HG03025 (cell line): ENCODE measurements around the gene PTGES.

ENCODE experiments used
- ATAC-seq: cut with Tn5 transposase; IDR thresholded peaks from one replicate; pipeline ENCODE4 v1.9.1; 2021; ENCODE audit warnings: mild to moderate bottlenecking, moderate library complexity; ENCODE audit not compliant: unreplicated experiment, low FRiP score

The PTGES gene

GRCh38 chr9:129720865-129721545 is 31.8 kb downstream of the PTGES start:
- no peak for ATAC-seq

- ATAC-seq, result no peak
These were observed 32.5 kb downstream of the PTGES start for GRCh38 chr9:129720181-129720864.

- ATAC-seq, result no peak
These were observed 33.7 kb downstream of the PTGES start for GRCh38 chr9:129719135-129719534.

- ATAC-seq, result no peak
These were observed 34.2 kb downstream of the PTGES start for GRCh38 chr9:129718647-129719046.

GRCh38 chr9:129717991-129718390 is 34.9 kb downstream of the PTGES start:
- no peak for ATAC-seq

- no peak for ATAC-seq
These were observed 36.8 kb downstream of the PTGES start for GRCh38 chr9:129716091-129716490.

GRCh38 chr9:129714511-129715061 is 38.3 kb downstream of the PTGES start:
- no peak for ATAC-seq

GRCh38 chr9:129713402-129713679 is 39.5 kb downstream of the PTGES start:
- ATAC-seq, result no peak

GRCh38 chr9:129712634-129713401 is 40.0 kb downstream of the PTGES start:
- ATAC-seq, result no peak

- ATAC-seq, result no peak
These were observed 42.7 kb downstream of the PTGES start for GRCh38 chr9:129710169-129710453.

GRCh38 chr9:129709438-129710168 is 43.2 kb downstream of the PTGES start:
- ATAC-seq, result no peak

GRCh38 chr9:129708793-129709192 is 44.0 kb downstream of the PTGES start:
- no peak for ATAC-seq

- no peak for ATAC-seq
These were observed 48.0 kb downstream of the PTGES start for GRCh38 chr9:129704807-129705206.

GRCh38 chr9:129703667-129704355 is 49.0 kb downstream of the PTGES start:
- no peak for ATAC-seq

- no peak for ATAC-seq
These were observed 50.0 kb downstream of the PTGES start for GRCh38 chr9:129702589-129703520.

GRCh38 chr9:129701549-129701948 is 51.3 kb downstream of the PTGES start:
- ATAC-seq, result no peak

GRCh38 chr9:129701054-129701453 is 51.8 kb downstream of the PTGES start:
- ATAC-seq, result no peak

- ATAC-seq, result no peak
These were observed 54.5 kb downstream of the PTGES start for GRCh38 chr9:129698254-129698757.

GRCh38 chr9:129697656-129698253 is 55.1 kb downstream of the PTGES start:
- no peak for ATAC-seq
